ENCODE data around the gene SLC35E2B. TPM values are rescaled to one million over a fixed set of nuclear protein-coding genes. Genes with fewer than 3 reads are reported as not detected.
"Not testable (repeated sequence)": the region's sequence is repeated elsewhere in the genome, so short reads cannot be mapped to it uniquely, and the experiment has no call there.

The SLC35E2B gene
- total RNA-seq, 2 donors from 2014 or later, result 30.6 to 56.7 TPM

GRCh38 chr1:1721201-1721600 lies 28.6 kb upstream of the SLC35E2B start:
- peaks cover 17% of the 10 kb centered on the region for H3K4me1 ChIP-seq
- H3K36me3 ChIP-seq (replicated peaks in 1 of 2; ENCODE audit: insufficient read depth in 1 of 2, low read depth in 2 of 2), result peaks cover 0 to 11% of the 10 kb centered on the region in 2 donors
- no peak overlapping the region for H3K4me3 ChIP-seq
- DNase-seq (peak in 1 of 4 donors; percentile 4), ATAC-seq (no peak)
- H3K9me3 ChIP-seq, result no peaks in the 10 kb centered on the region
- peak overlapping the region in 1 of 4 donors; percentile 28 for H3K27ac ChIP-seq
- 44 to 45% methylated on average over 7 of the region's 7 CpGs for WGBS, 2 donors
- H3K27me3 ChIP-seq, result no peaks in the 10 kb centered on the region
- intact Hi-C loops (cut with DNase I), result no loop called here
- TF ChIP-seq POLR2A (IDR thresholded peaks at IDR 0.05), result no peak
- TF ChIP-seq, protein P1, sequence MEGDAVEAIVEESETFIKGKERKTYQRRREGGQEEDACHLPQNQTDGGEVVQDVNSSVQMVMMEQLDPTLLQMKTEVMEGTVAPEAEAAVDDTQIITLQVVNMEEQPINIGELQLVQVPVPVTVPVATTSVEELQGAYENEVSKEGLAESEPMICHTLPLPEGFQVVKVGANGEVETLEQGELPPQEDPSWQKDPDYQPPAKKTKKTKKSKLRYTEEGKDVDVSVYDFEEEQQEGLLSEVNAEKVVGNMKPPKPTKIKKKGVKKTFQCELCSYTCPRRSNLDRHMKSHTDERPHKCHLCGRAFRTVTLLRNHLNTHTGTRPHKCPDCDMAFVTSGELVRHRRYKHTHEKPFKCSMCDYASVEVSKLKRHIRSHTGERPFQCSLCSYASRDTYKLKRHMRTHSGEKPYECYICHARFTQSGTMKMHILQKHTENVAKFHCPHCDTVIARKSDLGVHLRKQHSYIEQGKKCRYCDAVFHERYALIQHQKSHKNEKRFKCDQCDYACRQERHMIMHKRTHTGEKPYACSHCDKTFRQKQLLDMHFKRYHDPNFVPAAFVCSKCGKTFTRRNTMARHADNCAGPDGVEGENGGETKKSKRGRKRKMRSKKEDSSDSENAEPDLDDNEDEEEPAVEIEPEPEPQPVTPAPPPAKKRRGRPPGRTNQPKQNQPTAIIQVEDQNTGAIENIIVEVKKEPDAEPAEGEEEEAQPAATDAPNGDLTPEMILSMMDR (IDR thresholded peaks at IDR 0.05), result no peak

GRCh38 chr1:1715109-1715883 lies 22.7 kb upstream of the SLC35E2B start:
- H3K4me1 ChIP-seq; H3K36me3 ChIP-seq (replicated peaks in 1 of 2; ENCODE audit: insufficient read depth in 1 of 2, low read depth in 2 of 2); H3K27me3 ChIP-seq; H3K27ac ChIP-seq; DNase-seq; H3K9me3 ChIP-seq; H3K4me3 ChIP-seq; intact Hi-C loops (cut with DNase I); ATAC-seq: not testable (repeated sequence)
- WGBS, 2 donors, result 92 to 94% methylated on average over 8 to 9 of the region's 18 CpGs

DNA sequence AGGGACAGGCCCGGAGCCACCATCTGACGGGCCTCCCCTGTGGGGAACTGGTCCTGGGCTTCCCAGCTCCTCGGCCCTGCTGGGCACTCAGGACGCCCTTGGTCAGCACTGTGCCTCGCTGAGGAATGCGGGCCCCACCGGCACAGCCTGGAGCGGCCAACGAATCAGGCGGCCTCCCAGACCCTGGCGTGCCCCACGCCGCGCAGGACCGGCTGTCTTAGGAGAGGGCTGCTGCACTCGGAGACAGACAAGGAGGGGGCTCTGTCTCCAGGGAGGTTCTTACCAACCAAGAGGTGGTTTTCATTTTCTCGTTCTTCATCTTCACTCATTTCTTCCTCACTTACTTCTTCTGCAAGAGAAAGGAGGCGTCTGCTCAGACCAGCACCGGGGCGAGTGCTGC lies 15.3 kb upstream of the SLC35E2B start:
- H3K36me3 ChIP-seq (replicated peaks in 1 of 2; ENCODE audit: insufficient read depth in 1 of 2, low read depth in 2 of 2); H3K9me3 ChIP-seq; H3K27ac ChIP-seq; ATAC-seq; H3K27me3 ChIP-seq; H3K4me3 ChIP-seq; H3K4me1 ChIP-seq; intact Hi-C loops (cut with DNase I): not testable (repeated sequence)
- peak in 1 of 4 donors; percentile 3 for DNase-seq
- WGBS, 2 donors, result 100% methylated on average over 2 of the region's 20 CpGs; no CpG with 5 or more reads in 1 of the 2 donors

- H3K4me1 ChIP-seq; intact Hi-C loops (cut with DNase I); H3K27me3 ChIP-seq; H3K9me3 ChIP-seq; H3K4me3 ChIP-seq; H3K36me3 ChIP-seq (replicated peaks in 1 of 2; ENCODE audit: insufficient read depth in 1 of 2, low read depth in 2 of 2); H3K27ac ChIP-seq; ATAC-seq: not testable (repeated sequence)
- no CpG with 5 or more reads among the region's 23 CpGs for WGBS, 2 donors
- peak in 1 of 4 donors; percentile 6 for DNase-seq
These were observed 14.6 kb upstream of the SLC35E2B start for GRCh38 chr1:1707241-1707640.

- DNase-seq; H3K4me3 ChIP-seq; H3K36me3 ChIP-seq (replicated peaks in 1 of 2; ENCODE audit: insufficient read depth in 1 of 2, low read depth in 2 of 2); H3K4me1 ChIP-seq; ATAC-seq; H3K27me3 ChIP-seq; H3K9me3 ChIP-seq; intact Hi-C loops (cut with DNase I); H3K27ac ChIP-seq: not testable (repeated sequence)
- WGBS, 2 donors, result no CpG with 5 or more reads among the region's 10 CpGs
These were observed 13.0 kb upstream of the SLC35E2B start for GRCh38 chr1:1705623-1706022.

GRCh38 chr1:1704284-1704957 lies 11.8 kb upstream of the SLC35E2B start:
- H3K4me1 ChIP-seq; intact Hi-C loops (cut with DNase I); H3K27ac ChIP-seq; ATAC-seq; H3K27me3 ChIP-seq; H3K4me3 ChIP-seq; H3K36me3 ChIP-seq (replicated peaks in 1 of 2; ENCODE audit: insufficient read depth in 1 of 2, low read depth in 2 of 2); H3K9me3 ChIP-seq: not testable (repeated sequence)
- 93 to 100% methylated on average over 4 to 16 of the region's 27 CpGs for WGBS, 2 donors
- peak in 2 of 4 donors; percentile 4 to 7 for DNase-seq

GRCh38 chr1:1703796-1704195 lies 11.2 kb upstream of the SLC35E2B start:
- Histone ChIP-seq H3K4me1 (no peaks in the 10 kb centered on the region), H3K36me3 (replicated peaks in 1 of 2; ENCODE audit: insufficient read depth in 1 of 2, low read depth in 2 of 2) (peaks cover 0 to 9% of the 10 kb centered on the region in 2 donors), H3K4me3 (no peak overlapping the region), H3K27me3 (no peaks in the 10 kb centered on the region), H3K27ac (no peak overlapping the region), H3K9me3 (no peaks in the 10 kb centered on the region)
- no peak for ATAC-seq
- WGBS, 2 donors, result 92 to 97% methylated on average over 5 to 22 of the region's 22 CpGs
- TF ChIP-seq POLR2A (IDR thresholded peaks at IDR 0.05), result no peak
- TF ChIP-seq, protein P1 (IDR thresholded peaks at IDR 0.05), result no peak
- intact Hi-C loops (cut with DNase I), result no loop called here
- DNase-seq, result peak in 2 of 4 donors; percentile 7 to 10

DNA sequence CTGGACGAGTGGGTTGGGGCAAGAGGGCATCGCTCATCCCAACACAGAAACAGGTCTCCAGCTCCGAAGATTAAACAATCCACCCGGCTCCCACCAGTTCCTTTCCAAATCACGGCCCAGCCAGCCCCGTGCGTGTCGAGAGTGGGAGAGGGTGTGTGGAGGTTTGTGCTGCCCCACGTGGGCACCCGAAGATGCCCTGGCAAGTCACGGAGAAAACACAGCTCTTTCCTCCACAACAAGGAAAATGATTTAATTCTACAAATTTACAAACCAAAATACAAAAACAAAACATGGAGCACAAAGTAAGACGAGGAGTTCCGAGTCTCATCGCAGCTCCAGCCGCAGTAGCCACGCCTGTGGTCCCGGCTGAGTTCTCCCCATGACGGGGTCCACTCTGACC lies 9.9 kb upstream of the SLC35E2B start:
- H3K4me1 ChIP-seq; ATAC-seq; H3K27ac ChIP-seq; H3K9me3 ChIP-seq; H3K4me3 ChIP-seq; DNase-seq; H3K36me3 ChIP-seq (replicated peaks in 1 of 2; ENCODE audit: insufficient read depth in 1 of 2, low read depth in 2 of 2); intact Hi-C loops (cut with DNase I); H3K27me3 ChIP-seq: not testable (repeated sequence)
- WGBS, 2 donors, result 87 to 89% methylated on average over 8 to 10 of the region's 18 CpGs

- H3K4me3 ChIP-seq; H3K4me1 ChIP-seq; DNase-seq; H3K36me3 ChIP-seq (replicated peaks in 1 of 2; ENCODE audit: insufficient read depth in 1 of 2, low read depth in 2 of 2); H3K9me3 ChIP-seq; H3K27ac ChIP-seq; H3K27me3 ChIP-seq; intact Hi-C loops (cut with DNase I): not testable (repeated sequence)
- ATAC-seq, result peak; percentile 56
- WGBS, 2 donors, result no CpG with 5 or more reads among the region's 33 CpGs
These were observed 8.0 kb upstream of the SLC35E2B start for GRCh38 chr1:1700557-1700956.

GRCh38 chr1:1700067-1700466 lies 7.5 kb upstream of the SLC35E2B start:
- H3K4me3 ChIP-seq; H3K27me3 ChIP-seq; H3K9me3 ChIP-seq; H3K4me1 ChIP-seq; ATAC-seq; intact Hi-C loops (cut with DNase I); DNase-seq; H3K27ac ChIP-seq; H3K36me3 ChIP-seq (replicated peaks in 1 of 2; ENCODE audit: insufficient read depth in 1 of 2, low read depth in 2 of 2): not testable (repeated sequence)
- no CpG with 5 or more reads among the region's 45 CpGs for WGBS, 2 donors

All from body of pancreas (tissue), 4 donors.